Muscle of leg (tissue), 11 donors: ENCODE measurements around the gene ELL. TPM values are rescaled to one million over a fixed set of nuclear protein-coding genes. Genes with fewer than 3 reads are reported as not detected.

Experiments
- DNase-seq: peaks from one replicate; pipeline ENCODE4 v3.0.0; 2013
- H3K27ac ChIP-seq: one replicate; pipeline ENCODE4 v1.5.1; 2013; ENCODE audit warnings: mild to moderate bottlenecking, low read length, control low read depth
- H3K27me3 ChIP-seq: one replicate; pipeline ENCODE4 v1.6.1; 2013; ENCODE audit warnings: low read length; ENCODE audit not compliant: control insufficient read depth, insufficient read depth
- H3K36me3 ChIP-seq: one replicate; pipeline ENCODE4 v1.6.1; 2013; ENCODE audit warnings: low read length; ENCODE audit not compliant: control insufficient read depth, insufficient read depth
- H3K4me1 ChIP-seq: one replicate; pipeline ENCODE4 v1.6.1; 2013; ENCODE audit warnings: low read length; ENCODE audit not compliant: control insufficient read depth, insufficient read depth
- H3K4me3 ChIP-seq: one replicate; pipeline ENCODE4 v1.5.1; 2013; ENCODE audit warnings: low read length, control low read depth
- H3K9me3 ChIP-seq: replicated peaks from 2 replicates; pipeline ENCODE4 v1.6.1; 2013; ENCODE audit warnings: low read depth, low read length; ENCODE audit not compliant: control insufficient read depth
- whole genome bisulfite sequencing: methylation state at CpG from one replicate; pipeline ENCODE4 v1.1.5; 2013; ENCODE audit warnings: missing lambda C conversion rate; ENCODE audit not compliant: insufficient coverage; 5-methylcytosine and 5-hydroxymethylcytosine counted together
- polyA plus RNA-seq, 8 donors: library from polyadenylated mRNA; unstranded; fragments of 120-200 nt; gene quantifications; one replicate each; pipeline versions ENCODE4 v1.2.1 to v1.2.3, GENCODE V29; 2013; ENCODE audit warnings: inconsistent platforms in 1 of 8, low replicate concordance in 1 of 8; ENCODE audit not compliant: insufficient read length in 8 of 8, insufficient read depth in 1 of 8
- total RNA-seq: library from RNA; stranded (reverse); fragments of 120-200 nt; gene quantifications from one replicate; pipeline ENCODE4 v1.2.4, GENCODE V29; 2013

The ELL gene
- total and polyA plus RNA-seq, 9 donors = 11.4 to 20.3 (median 16.7) TPM

DNA sequence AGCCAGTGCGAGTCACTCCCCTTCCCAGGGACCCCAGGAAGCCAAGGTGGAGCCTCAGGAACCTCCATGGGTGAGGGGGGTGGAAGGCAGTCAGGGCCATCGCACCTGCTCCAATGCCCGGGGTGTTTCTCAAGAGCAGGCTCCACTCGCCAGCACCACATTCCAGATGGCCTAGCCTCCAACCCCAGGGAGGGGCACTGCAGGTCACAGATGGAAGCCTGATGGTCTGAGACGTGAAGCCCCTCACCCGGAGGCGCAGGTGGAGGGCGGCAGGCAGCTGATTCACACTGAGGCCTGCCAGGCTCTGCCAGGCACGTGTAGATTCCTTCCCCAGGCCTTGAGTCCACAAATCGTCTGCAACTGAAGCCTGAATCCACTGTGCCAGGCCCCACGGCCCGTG, 61.0 kb downstream of the ELL start:
- Histone ChIP-seq H3K4me3 (no peak overlapping the region), H3K36me3 (peaks cover 61% of the 10 kb centered on the region), H3K4me1 (peaks cover 51% of the 10 kb centered on the region), H3K27me3 (no peaks in the 10 kb centered on the region), H3K27ac (peak overlapping the region; percentile 89), H3K9me3 (no peaks in the 10 kb centered on the region)
- DNase-seq = no peak
- 82% methylated on average over 10 of the region's 12 CpGs for WGBS

DNA sequence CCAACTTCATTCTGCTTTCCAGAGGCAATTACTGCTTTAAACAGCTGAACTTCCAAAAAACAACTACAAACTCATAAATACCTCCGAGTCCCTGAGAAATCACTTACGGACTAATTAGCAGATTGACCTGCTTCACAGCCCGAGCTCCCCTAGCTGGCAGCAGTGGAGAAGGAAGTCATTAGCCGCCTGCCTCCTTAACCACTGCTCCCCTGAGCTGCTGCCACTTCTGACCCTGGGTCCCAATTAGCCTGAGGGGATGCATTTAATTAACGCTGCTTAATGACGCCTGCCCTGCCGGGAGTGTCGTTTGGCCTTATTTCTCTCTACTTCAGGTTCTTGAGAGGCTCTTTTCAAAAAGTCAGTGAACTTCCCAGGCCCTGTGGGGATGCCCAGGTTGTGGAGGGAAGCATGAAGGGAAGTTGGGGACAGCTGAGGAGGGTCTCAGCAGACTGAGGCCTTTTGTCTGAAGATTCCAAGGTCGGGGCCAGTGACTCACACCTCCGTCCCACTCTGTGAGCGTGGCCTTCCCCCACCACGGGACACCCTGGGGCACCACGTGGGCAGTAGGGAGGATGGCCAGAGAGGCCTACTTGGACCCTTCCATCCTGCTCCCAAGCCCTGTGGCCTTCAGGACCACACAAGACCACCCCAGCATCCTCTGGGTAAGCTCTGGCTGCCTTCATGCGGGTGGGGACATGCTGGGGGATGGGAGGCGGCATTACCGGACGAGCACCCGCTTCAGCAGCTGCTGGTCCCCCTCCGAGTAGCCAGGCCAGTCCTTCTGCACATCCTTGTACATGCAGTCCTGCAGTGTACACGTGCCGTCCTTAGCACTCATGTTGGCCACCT, 64.2 kb downstream of the ELL start:
- Histone ChIP-seq H3K4me1 (peaks cover 39% of the 10 kb centered on the region), H3K27me3 (no peaks in the 10 kb centered on the region), H3K27ac (no peak overlapping the region), H3K36me3 (peaks cover 42% of the 10 kb centered on the region), H3K9me3 (no peaks in the 10 kb centered on the region), H3K4me3 (no peak overlapping the region)
- 70% methylated on average over 15 of the region's 21 CpGs for WGBS
- no peak for DNase-seq

- H3K27ac ChIP-seq = no peak overlapping the region
- WGBS = 57% methylated on average over 6 of the region's 9 CpGs
- H3K4me3 ChIP-seq = no peak overlapping the region
- H3K4me1 ChIP-seq = peaks cover 45% of the 10 kb centered on the region
- no peaks in the 10 kb centered on the region for H3K27me3 ChIP-seq
- no peaks in the 10 kb centered on the region for H3K9me3 ChIP-seq
- no peak for DNase-seq
- peaks cover 45% of the 10 kb centered on the region for H3K36me3 ChIP-seq
Observed at GRCh38 chr19:18456974-18457373, 64.9 kb downstream of the ELL start.

DNA sequence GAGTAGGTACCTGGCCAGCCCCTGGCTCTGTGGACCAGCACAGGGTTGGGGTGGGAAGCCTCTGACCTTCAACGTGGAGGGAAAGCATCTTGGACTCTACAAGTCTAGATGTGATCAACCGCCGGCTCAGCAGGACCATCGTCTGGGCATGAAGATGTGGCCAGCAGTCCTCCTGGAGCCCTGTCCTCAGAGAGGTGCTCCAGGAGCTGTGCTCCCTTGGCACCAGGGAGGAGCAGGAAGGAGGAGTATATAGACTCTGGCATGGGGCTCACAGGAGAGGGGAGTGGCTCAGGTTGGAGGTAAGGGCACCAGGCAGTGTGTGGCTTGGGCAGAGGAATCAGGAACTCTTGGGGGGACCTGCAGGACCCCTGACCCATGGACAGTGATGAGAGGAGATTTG, 65.6 kb downstream of the ELL start:
- WGBS = 77% methylated on average over 2 of the region's 4 CpGs
- H3K36me3 ChIP-seq = peaks cover 47% of the 10 kb centered on the region
- no peak for DNase-seq
- no peaks in the 10 kb centered on the region for H3K9me3 ChIP-seq
- peaks cover 46% of the 10 kb centered on the region for H3K4me1 ChIP-seq
- no peaks in the 10 kb centered on the region for H3K27me3 ChIP-seq
- no peak overlapping the region for H3K4me3 ChIP-seq
- no peak overlapping the region for H3K27ac ChIP-seq

- 63% methylated on average over 1 of the region's 10 CpGs for WGBS
- DNase-seq = no peak
- H3K27me3 ChIP-seq = no peaks in the 10 kb centered on the region
- H3K9me3 ChIP-seq = no peaks in the 10 kb centered on the region
- peaks cover 49% of the 10 kb centered on the region for H3K4me1 ChIP-seq
- no peak overlapping the region for H3K27ac ChIP-seq
- peaks cover 64% of the 10 kb centered on the region for H3K36me3 ChIP-seq
- no peak overlapping the region for H3K4me3 ChIP-seq
Observed at GRCh38 chr19:18453269-18454024, 68.4 kb downstream of the ELL start.

- 56% methylated on average over 3 of the region's 3 CpGs for WGBS
- no peak for DNase-seq
- no peaks in the 10 kb centered on the region for H3K9me3 ChIP-seq
- peaks cover 61% of the 10 kb centered on the region for H3K36me3 ChIP-seq
- H3K27ac ChIP-seq = no peak overlapping the region
- peaks cover 48% of the 10 kb centered on the region for H3K4me1 ChIP-seq
- H3K4me3 ChIP-seq = no peak overlapping the region
- H3K27me3 ChIP-seq = no peaks in the 10 kb centered on the region
Observed at GRCh38 chr19:18452386-18452785, 69.5 kb downstream of the ELL start.

GRCh38 chr19:18450931-18451836, 70.7 kb downstream of the ELL start:
- peaks cover 60% of the 10 kb centered on the region for H3K36me3 ChIP-seq
- no peak overlapping the region for H3K27ac ChIP-seq
- H3K9me3 ChIP-seq = no peaks in the 10 kb centered on the region
- WGBS = 41% methylated on average over 23 of the region's 26 CpGs
- DNase-seq = peak; percentile 80
- H3K4me3 ChIP-seq = no peak overlapping the region
- no peaks in the 10 kb centered on the region for H3K27me3 ChIP-seq
- H3K4me1 ChIP-seq = peaks cover 51% of the 10 kb centered on the region

DNA sequence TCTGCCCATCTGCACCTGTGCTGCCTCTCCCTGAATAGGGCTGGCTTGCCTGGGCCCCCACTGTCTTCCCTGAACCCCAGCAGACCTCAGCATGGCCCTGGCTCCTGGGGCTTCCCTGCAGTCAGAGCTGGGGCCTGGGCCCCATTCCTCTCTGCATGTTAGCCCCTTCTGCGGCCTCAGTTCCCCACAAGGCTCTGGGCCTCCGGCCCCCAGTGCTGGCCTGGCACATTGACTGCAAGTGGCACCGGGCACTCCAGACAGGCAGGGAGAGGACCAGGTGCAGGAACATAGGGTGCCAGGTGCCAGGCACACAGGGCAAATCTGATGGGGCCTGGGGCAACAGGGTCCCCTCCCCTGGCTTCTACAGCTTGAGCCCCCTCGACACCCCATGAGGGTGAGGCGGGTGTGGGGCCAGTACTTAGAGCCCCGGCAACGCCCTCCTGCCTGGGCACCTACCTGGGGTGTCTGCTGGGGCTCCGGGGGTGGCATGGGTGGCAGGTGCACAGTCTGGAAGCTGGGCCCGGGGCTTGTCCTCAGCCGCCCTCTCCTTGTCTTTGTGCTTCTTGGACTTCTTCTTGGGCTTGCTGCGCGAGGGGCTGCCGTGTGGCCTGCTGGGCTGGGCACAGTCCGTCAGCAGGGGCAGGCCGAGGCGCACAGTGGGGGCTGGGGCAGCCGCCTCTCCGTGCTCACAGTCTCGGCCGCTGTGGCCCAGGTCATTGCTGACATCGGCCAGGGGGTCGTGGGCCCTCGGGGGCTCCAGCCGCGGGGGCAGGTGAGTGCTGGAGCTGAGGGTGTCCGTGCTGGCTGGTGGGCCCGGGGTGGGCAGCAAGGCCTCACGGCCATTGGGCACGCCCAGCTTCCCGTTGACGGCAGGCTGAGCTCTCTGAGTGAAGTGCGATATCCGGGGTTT, 71.6 kb downstream of the ELL start:
- H3K36me3 ChIP-seq = peaks cover 65% of the 10 kb centered on the region
- 84% methylated on average over 31 of the region's 33 CpGs for WGBS
- peaks cover 60% of the 10 kb centered on the region for H3K4me1 ChIP-seq
- H3K27ac ChIP-seq = no peak overlapping the region
- no peak overlapping the region for H3K4me3 ChIP-seq
- DNase-seq = no peak
- H3K9me3 ChIP-seq = no peaks in the 10 kb centered on the region
- no peaks in the 10 kb centered on the region for H3K27me3 ChIP-seq

DNA sequence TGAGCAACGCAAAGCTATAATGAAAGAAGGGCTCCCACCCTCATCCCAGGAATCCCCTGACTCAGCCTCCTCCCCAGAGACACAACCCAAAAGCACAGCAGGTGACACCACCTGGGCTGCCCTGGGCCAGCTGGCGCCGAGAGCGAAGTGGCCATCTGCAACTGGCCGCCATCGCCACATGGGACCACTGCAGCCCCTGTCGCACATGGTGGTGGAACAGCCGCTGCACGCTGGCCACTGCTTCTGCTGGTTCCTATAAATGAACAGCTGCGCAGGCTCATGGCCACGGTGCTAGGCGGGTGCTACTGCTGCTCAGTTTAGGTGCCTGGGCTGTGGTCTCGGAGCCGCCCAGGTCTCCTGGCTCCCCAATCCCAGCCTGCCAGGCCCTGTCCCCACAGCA, 72.3 kb downstream of the ELL start:
- Histone ChIP-seq H3K36me3 (peaks cover 70% of the 10 kb centered on the region), H3K4me1 (peaks cover 66% of the 10 kb centered on the region), H3K27ac (no peak overlapping the region), H3K27me3 (no peaks in the 10 kb centered on the region), H3K4me3 (no peak overlapping the region), H3K9me3 (no peaks in the 10 kb centered on the region)
- DNase-seq = no peak
- 92% methylated on average over 14 of the region's 14 CpGs for WGBS
